HG03558 (cell line): ENCODE results near the gene HSPA12A.

ENCODE experiments used
- ATAC-seq: cut with Tn5 transposase; IDR thresholded peaks from one replicate; pipeline ENCODE4 v1.9.1; 2021; ENCODE audit warnings: moderate number of reproducible peaks; ENCODE audit not compliant: unreplicated experiment; ENCODE audit errors: extremely low read depth

HSPA12A gene

GRCh38 chr10:116771959-116772585 is 29.7 kb upstream of the HSPA12A start:
- no peak for ATAC-seq

DNA sequence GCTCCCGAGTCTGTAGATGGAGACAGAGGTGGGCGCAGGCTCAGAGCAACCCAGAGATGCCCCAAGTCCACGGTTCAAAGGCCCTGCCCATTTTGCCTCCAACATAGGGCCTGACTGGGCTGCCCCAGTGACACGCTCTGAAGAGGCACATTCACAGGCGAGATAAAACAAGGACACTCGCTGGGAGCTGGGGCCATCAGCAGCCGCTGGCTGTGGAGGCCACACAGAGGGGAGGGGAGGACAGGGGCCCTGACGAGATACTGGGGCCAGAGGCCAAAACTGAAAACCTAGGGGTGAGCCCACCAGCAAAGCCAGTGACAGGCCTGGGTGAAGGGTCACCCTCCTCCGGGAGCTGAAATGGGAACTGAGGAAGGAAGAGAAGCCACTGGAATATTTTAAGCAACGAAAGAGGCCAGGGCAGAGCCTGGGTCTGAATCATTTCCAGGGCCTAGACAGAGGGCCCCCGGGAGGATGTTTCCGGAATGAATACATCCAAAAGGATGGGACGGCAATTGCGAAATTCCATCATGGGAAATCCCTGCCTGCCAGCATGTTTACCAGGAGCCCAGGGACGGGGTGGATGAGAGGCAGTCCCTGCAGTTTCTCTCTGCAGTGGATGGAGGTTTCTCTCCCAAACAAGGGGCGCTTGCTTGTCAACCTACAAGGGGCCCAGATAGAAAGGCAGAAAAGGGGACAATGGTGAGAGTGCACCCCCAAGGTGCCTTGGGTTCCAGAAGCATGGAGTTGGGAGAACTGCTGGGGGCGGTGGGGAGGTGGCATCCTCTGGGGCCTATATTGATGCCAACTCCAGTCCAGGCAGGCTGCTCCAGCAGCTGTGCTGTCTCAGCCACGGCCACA is 29.0 kb upstream of the HSPA12A start:
- ATAC-seq: no peak

- ATAC-seq: no peak
Observed at GRCh38 chr10:116770281-116770680, 27.9 kb upstream of the HSPA12A start.

DNA sequence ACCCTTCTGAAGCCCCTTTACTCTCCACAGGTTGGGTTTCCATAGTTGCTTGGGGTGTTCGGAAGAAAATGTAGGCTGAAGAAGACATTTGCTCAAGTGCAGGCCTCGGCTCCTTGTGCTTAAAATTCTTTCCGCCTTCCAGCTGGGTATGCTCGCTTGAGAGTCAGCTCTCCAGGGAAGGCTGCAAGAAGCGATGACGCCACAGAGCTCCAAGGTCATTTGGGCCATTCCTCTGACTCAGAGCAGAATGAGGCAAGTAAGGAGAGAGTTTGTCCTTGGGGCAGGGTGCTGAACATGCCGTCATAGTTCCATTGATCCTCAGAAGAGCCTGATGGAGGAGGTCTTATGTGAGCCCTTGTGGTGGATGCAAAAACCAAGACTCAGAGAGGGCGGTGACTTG is 27.4 kb upstream of the HSPA12A start:
- ATAC-seq: no peak

DNA sequence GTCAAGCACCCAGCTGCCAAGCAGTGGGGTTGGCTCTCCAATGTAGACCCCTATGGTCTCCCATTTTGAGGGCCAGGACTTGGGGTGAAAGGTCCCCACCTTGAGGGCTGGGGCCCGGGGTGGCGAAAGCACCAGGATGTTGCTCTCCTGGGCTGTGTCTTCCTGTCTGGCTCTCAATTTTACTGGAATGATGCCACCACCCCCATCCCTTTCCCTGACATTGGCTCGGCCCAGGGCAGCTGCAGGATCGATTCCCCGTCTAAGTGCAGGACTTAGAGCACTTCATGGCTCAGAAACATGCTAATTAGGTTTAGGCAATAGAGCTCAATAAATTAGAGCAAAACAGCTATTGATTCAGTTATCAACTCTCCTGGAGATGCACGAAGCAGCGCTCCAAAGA is 27.0 kb upstream of the HSPA12A start:
- ATAC-seq: no peak

- ATAC-seq: no peak
Observed at GRCh38 chr10:116768786-116769185, 26.4 kb upstream of the HSPA12A start.

DNA sequence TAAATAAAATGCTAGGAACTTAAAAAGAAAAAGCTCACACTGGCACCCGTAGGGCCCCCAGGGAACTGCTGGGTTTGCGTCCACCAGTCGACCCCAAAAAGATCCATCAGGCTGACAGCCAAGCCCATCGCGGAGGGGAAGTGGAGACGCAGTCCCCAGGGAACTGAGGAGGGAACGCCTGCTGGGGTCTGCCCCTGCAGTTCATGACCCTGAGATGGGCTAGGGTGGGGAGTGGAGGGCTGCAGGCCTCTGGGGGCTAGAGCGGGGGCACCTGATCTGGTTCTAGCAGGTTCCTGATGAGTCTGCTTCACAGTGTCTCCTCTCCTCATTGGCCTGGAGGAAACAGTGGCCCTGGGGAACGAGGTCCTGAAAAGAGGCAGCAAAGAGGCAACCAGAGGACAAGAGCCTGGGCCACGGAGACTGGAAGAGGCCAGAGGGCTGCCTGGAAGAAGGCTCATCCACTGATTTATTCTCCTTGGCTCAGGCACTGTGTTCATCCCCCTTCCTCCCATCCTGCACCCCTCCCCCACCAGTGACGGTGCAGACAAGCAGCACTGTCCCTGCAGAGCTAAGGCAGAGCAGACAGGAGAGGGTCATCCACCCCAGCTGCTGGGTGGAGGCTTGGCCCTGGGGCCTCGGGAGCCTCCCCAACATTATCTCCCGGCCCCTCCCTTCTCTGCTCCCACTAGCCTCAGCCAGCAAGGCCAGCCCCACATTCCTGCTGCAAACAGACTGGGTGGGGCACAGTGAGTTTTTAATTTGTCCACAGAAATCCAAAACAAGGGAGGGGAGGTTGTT is 24.7 kb upstream of the HSPA12A start:
- no peak for ATAC-seq

DNA sequence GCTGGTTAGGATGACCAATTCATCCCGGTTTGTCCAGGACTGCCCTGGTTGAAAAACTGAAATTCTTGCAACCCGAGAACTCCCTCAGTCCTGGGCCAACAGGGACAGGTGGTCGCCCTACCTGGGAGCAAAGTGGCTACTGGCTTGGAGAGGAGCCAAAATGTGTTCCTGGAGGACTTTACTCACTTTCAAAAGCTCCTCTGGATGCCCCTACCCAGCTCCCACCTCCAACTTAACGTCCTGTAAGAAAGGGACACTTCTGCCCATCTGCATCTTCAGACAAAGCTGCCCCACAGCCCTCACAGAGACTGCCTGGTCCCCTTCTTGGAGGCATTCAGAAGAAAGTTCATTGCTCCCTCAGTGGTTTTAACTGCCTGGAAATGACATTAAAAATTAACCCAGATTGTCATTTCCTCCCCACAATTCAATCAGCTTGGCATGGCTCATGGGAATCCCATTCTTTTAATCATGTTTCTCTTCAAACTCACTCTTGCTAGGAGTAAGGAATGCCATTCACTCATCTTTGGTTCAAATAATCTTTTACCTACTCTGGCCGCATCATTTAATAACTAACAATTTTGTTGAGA is 24.0 kb upstream of the HSPA12A start:
- ATAC-seq: no peak

- ATAC-seq: no peak
Observed at GRCh38 chr10:116765648-116766081, 23.3 kb upstream of the HSPA12A start.

DNA sequence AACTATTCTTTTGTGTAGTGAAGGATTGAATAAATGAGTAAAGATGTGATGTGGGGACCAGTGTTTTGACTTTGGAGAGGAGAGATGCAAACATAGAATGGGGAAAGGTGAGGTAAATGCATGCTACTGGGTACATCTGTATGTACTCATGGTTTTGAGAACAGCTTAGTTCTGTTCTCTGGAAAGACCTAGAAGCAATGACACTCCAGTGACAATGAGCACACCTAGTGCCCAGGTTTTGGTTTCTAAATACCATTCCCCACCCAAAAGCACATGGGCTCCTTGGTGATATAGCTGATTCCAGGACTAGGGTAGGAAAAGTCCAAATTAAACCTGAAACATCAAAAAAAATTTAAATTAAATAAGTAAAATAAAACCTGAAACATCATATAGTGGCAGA is 22.6 kb upstream of the HSPA12A start:
- ATAC-seq: no peak

DNA sequence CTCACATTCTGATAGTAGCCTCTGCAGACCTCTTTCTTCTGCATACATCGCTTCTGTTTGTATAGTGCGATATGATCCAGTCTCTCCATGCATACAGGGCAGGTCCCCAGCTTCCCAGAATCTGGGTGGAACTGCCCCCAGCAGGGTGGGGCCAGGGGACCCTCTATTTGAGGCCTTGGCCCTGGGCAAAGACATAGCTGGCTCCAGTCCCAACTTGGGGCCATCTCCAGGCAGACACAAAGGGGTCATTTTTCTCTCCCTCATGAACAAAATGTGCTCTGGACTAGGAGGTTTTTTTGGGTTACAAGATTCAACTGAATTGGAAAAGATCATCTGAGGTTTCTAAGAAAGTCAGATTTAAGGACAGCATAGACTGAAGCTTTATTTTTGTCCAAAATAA is 21.1 kb upstream of the HSPA12A start:
- ATAC-seq: no peak

DNA sequence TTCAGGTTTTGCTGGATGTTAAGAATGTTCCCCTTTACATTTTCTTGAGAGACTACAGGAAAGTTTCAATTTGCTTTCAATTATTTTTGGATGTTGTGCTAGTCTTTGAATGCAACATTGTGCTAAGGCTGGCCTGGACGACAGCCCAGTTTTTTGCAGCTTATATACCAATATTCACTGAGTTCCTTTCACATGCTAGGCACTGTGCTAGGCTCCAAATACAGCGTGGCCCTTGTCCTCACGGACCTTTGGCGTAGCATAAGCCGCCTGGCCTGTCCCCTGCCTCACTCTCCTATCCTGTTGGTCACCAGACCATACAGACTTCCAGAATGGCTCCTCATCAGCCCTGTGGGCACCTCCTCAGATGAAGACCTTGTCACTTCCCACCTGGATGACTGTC is 19.5 kb upstream of the HSPA12A start:
- no peak for ATAC-seq

GRCh38 chr10:116760919-116761318 is 18.6 kb upstream of the HSPA12A start:
- ATAC-seq: no peak

DNA sequence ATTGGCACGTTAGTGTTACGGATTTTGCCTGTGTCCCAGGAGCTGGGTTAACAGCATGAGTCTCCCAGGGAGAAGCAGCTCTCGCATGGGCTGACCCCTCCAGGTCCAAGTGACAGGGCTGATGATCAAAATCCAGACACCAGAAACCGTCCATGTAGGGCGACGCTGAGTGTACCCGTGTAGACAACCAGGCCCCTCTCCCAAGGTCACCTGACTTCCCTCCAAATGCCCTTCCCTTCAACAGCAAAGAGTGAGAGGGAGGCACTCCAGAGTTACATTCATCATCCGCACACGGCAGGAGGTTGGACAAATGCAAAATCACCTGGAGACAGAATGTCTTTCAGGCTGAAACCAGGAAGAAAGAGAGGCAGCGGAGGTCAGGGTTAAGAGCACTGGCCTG is 14.9 kb upstream of the HSPA12A start:
- no peak for ATAC-seq

DNA sequence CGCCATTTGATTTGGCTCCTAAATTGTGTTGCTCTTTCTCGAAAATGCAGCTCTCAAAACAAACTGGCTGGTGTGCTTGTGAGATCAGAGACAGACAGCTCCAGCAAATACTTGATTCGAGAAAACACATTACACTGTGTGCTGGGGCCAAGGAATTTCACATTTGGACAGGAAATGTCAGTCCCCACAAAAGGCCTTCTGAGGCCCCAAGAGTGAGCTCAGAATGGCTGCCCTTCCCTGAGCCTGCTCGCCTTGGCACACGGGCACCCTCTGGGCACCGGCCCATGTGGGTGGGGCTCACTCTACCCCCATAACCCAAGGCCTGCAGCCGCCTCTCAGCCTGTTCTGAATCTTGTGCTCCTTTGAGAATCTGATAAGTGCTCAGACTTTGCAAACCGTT is 13.9 kb upstream of the HSPA12A start:
- ATAC-seq: no peak

DNA sequence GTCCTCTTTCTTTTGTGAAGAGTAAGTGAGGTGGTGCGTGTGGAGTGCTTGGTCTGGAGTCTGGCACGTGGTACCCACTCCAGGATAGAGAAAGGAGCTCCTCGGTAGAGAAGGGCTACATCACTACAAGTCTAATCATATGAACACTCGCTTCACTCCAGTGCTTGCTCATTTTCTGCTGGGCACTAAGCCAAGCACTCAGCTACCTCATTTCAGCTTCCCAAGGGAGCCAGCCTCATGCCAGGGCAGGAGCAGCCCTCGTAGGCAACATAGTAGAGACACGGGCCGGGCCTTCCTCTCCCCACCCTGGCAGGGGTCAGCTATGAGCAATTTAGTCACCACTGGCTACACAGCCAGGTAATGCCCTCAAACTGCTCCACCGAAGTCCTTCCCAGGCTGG is 11.4 kb upstream of the HSPA12A start:
- no peak for ATAC-seq

DNA sequence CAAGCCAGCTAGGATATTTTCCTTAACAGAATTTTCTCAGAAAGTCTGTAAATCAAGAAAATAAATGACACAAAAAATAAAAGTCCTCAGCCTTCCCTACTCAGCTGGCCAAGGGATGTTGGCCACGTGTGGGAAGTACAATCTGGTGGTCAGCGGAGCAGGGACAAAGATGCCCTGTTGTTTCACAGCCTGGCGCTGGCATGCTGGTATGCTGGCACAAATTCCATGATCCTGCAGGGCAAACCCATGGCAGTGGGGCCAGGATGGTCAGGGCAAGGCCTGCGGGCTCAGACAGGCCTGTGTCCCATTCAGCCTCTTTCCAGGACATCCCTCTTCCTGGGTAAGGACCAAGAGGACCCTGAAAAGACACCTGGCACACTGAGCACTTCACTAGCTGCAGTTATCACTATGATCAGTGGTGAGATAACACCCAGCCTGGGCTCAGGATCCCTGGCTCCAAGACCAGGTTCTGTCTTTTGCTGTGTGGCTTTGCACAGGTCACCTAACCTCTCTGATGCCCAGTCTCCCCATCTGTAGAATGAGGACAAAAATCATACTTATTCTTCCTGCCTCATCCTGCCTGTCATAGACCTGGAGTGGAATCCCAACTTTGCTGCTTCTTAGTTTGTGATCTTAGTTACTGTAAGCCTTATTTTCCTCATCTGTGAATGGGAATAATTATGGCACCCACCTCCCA is 10.8 kb upstream of the HSPA12A start:
- no peak for ATAC-seq

DNA sequence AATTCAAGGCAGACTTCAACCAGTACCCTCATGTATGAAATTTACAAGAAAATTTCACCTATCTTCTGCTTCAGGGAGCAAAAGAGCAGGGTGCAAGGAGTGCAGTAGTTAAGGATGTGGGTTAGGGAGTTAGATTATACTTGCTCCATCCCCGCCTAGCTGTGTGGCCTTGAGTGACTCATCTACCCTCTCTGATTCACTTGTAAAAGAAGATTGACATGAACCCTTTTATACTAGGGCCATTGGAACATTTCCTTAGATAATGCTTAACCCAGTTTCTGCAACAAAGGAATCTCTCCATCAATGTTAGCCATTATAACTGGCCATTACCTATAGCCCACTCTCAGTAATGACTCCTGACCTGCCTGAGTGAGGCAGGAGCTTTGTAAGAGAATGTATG is 10.2 kb upstream of the HSPA12A start:
- ATAC-seq: no peak

DNA sequence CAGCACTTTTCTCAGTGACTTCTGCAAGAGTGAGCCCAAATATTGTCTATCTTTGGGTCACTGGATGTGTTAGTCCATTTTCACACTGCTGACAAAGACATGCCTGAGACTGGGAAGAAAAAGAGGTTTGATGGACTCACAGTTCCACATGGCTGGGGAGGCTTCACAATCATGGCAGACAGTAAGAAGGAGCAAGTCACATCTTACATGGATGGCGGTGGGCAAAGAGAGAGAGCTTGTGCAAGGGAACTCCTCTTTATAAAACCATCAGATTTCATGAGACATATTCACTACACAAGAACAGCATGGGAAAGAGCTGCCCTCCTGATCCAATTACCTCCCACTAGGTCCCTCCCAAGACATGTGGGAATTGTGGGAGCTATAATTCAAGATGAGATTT is 6.1 kb upstream of the HSPA12A start:
- no peak for ATAC-seq

DNA sequence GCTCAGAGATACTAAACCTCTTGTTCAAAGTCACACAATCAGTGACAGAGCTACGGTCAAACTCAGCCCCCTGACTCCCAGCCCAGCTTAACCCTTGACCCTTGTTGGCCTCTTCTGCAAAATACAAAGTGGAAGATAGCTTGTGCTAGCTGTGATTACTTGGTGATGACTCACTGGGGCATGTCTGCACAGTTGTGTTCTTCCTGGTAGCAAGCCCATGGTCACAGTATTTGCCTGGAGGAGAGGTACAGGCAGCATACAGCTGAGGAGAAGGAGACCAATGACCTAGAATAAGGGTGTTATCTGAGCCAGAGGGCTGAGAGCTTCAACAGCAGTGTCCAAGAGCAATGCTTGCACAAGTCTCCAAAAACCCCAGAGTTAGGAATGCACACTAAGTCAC is 5.7 kb upstream of the HSPA12A start:
- no peak for ATAC-seq
